SIG-M5 treated with dmso at 0.1 percent for 504 hours (cell line): ENCODE data around the gene KRT10.
"Not testable (repeated sequence)": the region's sequence is repeated elsewhere in the genome, so short reads cannot be mapped to it uniquely, and the experiment has no call there.

Source experiments
- DNase-seq: peaks from one replicate; lab custom pipeline; 2025; ENCODE audit not compliant: unreplicated experiment; lab: John Stamatoyannopoulos, UW

KRT10 gene

DNA sequence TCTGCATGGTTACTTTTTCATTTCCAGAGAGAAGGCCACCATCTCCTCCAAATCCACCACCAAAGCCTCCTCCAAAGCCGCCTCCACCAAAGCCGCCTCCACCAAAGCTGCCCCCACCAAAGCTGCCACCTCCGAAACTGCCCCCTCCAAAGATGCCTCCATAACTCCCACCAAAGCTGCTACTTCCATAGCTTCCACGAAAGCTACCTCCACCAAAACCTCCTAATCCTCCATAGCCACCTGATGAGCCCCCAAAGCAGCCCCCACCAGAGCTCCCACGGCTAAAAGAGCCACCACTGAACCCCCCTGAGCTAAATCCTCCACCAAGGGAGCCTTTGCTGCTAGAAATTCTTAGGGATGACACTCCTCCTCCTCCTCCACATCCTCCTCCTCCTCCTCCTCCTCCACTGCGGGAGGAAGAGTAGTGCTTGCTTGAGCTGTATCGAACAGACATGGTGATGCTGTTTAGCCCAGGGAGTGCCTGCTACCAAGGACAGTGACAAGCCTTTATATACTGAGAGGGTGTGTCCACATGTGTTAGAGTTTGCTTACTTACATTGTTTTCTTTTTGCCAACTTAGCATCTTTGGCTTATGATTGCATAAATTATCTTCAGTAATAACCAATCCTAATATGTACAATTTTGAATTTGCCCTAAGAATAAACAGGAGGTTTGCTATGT lies at the start of gene KRT10:
KRT10 (minus strand) TSS at position 483 of the 681 bp plus-strand sequence; CDS start at position 454, 29 bp downstream.
- DNase-seq, result no peak

DNA sequence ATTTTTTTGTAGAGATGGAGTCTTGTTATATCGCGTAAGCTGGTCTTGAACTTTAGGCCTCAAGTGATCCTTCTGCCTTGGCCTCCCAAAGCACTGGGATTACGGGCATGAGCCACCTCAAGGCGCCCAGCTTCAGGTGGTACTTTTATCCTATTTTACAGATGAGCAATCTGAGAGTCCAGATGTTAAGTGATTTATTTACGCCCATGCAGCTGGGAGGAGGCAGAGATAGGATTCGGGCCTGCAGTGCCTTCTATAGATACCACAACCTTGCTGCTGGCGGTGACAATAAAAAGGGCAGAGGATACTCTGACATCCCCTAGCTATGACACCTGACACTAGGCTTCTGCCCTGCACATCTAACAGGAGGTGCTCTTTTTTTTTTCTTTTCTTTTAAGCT lies 48.9 kb upstream of the KRT10 start:
- DNase-seq, result no peak

DNA sequence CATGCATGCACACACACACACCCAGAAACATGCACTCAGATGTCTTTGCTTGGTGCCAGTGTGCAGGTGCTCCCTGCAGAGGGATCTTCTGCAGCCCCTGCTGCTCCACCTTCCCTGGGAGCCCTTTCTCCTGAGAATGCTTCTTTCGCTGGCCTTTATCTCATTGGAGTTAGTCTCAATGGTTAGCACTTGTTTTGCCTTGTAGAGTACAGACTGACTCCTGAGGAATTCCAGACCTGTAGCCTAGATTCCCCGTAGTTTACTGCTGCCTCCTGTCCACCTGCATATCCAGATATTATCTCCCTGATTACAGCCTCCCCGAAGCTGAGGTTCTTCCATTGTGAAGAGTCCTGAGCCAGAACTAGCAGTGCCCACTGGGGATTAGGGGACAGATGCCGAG lies 47.7 kb upstream of the KRT10 start:
- no peak for DNase-seq

DNA sequence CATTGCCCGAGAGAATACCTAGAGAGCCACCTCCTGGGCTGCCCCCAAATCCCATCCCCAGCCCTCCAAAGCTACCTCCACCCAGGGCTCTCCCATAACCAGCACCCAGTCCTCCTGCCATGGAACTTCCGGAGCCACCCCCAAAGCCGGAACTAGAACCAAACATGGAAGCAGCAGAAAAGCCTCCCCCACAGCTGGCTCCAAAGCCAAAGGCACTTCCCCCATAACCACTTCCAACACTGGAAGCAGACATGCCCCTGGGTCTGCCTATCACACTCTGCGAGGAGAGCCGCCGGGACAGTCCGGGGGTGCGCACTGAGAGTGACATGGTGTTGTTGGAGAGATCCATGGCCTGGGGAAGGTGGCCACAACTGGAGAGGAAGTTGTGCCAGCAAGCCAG lies 44.4 kb upstream of the KRT10 start, which contains the start of gene KRT12:
KRT12 (minus strand) TSS at position 386 of the 400 bp plus-strand sequence; CDS start at position 349, 37 bp downstream.
- no peak for DNase-seq

DNA sequence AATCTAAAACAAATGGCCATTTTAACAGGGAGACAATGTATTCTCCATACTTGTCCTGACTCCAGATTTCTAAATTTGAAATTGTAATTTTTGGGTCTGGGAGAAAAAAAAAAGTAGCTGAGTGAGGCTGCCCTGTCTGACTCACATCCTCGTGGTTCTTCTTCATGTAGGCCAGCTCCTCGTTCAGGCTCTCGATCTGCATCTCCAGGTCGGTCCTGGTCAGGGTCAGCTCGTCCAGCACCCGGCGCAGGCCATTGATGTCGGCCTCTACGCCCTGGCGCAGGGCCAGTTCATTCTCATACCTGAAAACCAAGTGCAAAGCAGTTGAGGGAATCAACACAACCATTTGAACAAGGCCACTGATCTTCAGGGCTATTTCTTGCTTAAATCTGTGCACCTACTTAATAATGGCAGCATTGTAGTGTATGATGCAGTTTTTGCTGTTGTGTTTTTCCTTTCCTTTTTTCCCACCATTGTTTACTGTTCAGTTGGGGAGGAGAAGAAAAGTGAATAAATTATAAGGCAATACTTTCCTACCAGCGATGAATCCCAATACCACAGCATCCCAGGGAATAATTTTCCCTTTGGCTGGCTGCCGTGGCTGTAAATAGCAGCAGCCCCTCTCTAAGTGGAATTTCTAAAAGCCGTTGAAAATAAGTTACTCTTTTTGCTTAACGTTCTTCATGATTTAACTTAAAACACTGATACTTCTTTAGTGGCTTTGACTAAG lies 42.4 kb upstream of the KRT10 start:
- no peak for DNase-seq

DNA sequence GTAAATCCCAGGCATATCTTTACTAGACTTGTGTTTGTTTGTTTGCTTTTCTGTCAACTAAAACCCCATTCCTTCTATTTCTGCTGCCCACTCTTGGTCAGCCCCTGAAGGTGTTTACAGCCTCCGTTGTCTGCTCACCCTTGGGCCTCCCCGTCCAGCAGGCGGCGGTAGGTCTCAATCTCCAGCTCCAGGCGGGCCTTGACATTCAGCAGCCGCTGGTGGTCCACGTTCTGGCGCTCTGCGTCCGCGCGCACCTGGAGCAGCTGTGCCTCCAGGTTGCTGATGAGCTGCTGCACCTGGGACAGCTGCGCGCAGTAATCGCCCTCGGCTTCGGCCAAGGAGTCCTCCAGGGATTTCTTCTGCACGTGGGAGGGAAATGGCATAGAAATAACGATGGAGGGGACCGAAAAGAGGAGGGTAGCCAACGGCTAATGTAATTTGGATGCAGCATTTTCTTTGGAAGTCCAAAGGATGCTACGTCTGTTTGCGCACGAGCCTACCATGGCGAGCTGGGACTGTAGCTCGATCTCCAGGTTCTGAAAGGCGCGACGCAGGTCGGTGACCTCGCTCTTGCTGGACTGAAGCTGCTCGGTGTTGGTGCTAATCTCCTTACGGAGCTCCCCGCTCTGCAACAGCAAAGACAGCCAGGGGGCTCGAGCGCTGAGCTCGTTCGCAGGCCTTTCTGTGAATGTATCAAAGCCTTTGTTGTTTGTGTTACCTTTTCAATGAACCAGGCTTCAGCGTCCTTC lies 40.7 kb upstream of the KRT10 start:
- DNase-seq, result no peak

DNA sequence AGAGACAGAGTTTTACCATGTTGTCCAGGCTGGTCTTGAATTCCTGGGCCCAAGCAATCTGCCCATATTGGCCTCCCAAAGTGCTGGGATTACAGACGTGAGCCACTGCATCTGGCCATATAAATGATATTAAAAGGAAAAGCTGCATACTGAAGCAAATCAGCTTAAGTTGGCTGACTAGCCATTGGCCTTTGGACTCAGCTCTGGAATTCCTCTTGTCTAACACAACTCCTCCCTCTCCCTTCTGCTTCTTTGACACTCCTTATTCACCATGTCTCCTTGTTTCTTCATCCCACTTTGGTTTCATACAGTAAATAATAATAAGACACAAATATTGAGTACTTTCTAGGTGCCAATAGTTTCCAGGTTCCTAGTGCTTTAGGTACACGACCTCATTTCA lies 37.1 kb upstream of the KRT10 start:
- no peak for DNase-seq

DNA sequence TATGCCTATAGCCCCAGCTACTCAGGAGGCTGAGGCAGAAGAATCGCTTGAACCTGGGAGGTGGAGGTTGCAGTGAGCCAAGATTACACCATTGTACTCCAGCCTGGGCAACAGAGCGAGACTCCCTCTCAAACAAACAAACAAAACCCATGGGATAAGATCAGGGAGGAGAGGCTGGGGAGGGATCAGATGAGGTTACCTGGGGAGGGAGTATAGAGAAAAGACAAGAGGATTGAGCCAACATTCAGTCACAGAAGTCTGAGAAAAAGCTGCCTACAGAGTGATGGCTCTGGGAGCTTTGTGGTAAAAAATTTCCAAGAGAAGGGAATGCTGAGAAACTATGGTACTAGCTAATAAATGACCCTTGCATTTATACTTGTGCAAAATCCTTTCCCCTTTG lies 36.3 kb upstream of the KRT10 start:
- not testable (repeated sequence) for DNase-seq

DNA sequence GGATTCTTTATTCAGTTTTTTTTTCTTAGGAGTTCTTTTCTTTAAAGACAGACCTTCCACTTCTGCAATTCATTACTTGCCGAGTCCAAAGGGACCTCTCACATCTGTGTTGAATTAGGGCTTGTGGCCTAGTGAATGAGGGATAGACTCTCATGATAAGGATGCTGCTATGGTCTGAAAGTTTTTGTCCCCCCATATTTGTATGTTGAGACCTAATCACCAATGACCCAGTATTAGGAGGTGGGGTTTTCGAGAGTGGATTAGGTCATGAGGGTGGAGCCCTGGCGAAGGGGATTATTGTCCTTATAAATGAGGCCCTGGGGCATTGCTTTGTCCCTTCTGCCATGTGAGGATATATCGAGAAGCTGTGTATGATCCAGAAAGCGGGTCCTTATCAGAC lies 35.1 kb upstream of the KRT10 start:
- no peak for DNase-seq

DNA sequence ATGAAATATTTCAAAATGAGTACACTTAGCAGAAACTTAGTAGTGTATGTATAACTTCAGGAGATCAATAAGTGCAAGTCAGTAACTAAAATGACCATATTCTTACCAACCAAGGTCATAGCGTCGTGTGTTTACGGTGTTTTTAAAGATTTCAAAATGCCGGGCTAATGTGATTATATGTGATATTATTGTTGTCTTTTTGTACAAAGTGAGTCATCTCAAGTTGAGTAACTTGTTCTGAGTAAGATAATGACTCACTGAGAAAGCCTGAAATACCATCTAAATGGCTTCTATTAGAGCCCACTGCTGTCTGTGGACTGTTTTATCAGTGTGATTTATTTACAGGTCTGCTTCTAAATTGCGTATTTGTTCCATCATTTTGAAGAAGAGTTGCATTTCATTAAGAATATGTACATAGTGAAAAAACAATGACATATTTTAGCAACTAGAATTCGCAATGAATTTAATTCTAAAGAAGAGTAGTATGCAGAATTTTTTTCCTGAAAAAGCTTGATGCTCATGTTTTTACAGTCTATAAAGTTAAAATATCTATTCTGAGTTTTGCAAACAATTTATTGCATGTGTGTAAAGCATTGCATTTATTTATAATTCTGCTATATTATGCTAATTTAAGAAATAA lies 31.9 kb upstream of the KRT10 start:
- peak; percentile 41 for DNase-seq

DNA sequence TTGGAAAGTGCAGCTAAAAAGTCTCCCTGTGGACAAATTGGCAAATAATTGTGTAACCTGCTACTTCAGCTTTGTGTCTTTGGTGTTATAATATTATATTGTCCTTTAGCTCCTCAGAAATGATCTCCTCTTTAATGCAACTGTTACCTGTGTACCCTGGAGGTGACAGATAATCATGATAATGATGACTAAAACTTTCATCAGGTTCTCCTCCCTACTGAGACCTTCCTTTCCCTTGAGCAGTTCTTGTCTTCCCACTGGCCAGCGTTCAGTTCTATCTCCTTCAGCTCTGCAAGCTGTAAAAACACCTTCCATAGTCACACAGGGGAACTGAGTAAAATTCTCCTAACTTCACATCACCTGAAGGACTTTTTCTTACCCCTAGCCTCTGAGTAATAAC lies 29.9 kb upstream of the KRT10 start:
- DNase-seq, result no peak

DNA sequence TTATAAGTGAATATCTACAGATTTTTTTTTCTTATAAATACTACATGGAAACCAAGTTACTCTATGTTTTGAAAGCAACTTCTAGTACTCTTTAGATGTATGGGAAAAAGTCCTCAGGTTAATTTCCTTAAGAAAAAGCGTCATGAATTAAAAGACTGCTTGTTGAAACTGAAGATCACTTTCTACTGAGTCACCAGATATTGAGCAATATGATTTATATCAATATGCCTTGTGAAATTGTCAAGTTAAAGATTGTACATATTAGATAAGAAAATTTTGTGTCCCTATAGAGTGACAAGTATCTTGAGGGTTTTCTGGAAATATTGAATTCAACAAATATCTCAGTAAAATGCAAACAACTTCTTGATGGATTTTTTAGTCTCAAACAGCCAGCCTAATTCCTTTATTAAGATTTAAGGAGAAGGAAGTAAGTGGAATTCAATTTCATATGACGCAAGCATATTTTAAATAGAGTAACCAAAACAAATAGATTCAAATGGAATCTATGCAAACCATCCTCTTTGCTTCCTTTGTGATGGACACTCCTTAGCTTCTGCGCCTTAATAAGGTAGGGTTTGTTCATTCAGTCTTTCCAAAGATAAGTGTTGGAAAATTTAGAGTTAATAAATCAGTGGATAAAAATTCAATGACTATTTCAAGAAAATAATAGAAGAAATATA lies 28.0 kb upstream of the KRT10 start:
- peak; percentile 35 for DNase-seq

DNA sequence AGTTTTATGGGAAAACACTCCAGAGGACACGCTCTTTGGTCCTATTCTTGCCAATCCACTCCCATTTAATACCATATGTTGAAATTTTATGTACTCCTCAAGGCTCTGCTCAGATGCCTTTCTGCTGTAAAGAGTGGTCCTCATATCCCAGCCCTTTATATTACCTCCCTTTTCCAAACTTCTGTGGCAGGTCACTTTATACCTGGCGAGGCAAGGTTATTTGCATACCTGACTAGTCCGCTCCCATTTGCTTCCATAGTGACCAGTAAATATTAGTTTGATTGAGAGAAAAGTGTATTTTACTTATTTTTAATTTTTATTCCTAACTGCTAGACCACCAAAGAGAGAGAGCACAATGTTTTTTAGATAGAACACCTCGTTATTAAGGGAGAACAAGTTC lies 27.3 kb upstream of the KRT10 start:
- DNase-seq, result no peak

DNA sequence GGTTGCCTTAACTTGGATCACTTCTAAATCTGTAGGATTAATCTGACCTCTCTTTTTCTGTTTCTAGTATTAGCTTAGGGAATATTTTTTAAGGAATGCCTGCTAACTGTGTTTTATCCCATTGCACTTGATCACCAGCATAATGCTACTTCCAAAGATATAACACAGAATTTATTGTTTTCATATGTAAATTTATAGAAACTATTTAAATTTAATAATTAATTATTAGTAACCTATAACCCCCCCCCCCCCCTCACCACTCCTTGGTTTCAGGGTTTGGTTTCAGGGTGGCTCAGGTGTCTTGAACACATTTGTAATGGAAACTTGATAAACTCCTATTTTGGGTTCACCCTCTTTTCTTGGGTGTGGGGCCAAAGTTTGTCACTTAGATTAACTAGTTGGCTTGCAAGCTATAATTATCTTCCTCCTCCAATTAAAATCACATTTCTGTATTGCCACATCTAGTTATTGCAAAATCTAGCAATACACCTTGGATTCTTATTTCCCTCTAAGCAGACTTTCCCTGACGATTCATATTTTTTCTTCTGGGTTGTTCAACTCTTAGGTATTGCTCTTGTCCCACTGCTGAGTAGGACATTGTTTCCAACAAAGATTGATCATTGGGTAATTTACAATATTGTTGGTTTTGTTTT lies 26.3 kb upstream of the KRT10 start:
- no peak for DNase-seq

DNA sequence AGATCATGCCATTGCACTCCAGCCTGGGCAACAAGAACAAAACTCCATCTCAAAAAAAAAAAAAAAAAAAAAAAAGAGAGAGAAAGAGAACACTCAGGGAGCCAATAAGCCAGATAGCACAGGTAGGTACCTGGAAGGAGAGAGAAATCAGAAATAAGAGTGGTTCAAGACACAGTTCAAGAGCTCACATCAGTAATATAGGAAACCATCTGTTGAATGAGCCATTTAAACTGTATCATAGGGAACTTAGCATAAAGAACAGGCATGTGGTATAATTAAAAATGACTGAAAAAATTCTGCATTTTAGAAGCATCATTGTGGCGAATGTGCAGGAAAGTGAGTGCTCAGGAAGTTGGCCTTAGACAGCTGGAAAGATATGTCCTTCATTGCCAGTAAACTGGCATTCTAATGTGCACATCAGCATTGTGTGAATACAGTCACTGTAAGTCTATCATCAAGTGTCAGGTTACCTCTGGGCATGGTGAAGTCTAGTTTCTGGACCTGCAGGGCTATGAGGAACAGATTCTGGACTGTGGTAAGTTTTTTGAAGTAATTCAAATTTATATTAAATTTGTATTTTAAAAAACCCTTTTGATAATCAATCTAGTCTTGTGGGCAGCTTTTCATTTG lies 24.2 kb upstream of the KRT10 start:
- no peak for DNase-seq

DNA sequence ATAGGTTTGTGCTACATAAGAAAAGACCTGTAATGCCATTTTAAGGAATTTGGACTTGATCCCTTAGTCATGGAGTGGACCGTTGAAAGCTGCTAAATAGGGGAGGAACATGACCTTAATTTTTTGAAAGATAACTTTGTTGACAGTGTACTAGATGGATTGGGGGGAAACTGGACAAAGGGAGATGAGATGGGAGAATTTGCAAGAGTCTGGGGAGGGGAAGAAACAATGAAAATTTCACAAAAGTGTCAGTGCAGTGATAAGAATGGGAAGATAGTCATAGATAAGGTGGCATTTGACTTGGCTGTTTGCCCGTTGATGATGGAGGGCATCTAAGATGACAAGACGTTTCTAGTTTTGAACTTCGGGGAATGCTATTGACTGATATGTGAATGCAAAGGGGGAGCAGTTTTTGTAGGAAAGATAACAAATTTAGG lies 22.3 kb upstream of the KRT10 start:
- DNase-seq, result no peak

DNA sequence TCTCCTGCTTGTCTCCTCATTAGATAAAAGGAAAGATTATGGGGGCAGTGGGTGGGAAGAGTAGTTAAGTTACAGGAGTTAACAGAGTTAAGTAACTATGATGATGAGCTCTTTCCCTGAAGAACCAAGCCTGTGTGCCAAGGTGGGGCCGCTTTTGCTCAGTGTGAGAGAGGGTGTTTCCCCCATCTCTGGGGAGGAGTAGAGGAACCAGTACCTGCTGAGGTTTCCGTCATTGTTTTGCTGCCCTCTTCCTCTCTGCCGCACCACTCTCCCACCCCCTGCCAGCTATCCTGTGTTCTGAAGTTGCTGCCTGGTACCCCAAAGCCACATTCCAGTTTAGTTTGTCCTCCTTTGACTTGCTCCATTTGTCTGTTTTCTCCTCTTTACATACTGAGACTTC lies 20.8 kb upstream of the KRT10 start:
- DNase-seq, result no peak

DNA sequence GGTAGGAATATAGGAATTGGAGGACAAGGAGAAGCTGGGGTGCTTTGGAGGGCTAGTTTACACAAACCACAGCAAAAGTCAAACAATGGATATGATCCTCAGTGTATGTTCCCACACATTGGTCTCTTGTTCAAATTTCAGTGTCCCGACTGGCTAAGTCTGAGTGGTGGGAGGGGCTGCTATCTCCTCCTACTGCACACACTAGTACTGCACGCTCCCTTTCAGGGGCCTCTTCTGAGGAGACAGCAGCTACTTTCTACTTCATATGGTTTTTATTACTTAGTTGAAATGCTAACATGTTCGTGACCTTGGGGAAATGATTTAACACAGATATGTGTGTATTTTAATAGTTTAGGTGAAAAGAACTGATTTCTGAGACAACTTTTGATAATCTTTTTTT lies 18.8 kb upstream of the KRT10 start:
- no peak for DNase-seq

DNA sequence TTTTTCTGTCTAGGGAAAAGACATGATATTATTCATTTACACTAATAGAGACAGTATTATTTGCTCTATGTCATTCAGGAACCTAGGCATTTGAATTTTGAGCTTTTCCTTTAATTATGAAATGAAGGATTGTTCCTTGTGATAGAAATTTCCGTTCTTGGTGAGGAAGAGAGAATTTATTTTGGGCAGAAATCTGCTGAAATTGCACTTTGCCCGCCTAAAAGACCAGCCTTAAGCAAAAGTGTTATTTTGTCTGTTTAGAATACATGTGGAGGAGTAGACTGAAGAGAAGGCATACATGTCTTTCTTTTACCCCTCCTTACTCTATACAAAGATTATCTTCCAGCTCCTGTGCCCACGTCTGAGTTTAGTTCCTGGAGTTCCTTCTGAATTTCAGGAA lies 16.8 kb upstream of the KRT10 start:
- DNase-seq, result no peak

DNA sequence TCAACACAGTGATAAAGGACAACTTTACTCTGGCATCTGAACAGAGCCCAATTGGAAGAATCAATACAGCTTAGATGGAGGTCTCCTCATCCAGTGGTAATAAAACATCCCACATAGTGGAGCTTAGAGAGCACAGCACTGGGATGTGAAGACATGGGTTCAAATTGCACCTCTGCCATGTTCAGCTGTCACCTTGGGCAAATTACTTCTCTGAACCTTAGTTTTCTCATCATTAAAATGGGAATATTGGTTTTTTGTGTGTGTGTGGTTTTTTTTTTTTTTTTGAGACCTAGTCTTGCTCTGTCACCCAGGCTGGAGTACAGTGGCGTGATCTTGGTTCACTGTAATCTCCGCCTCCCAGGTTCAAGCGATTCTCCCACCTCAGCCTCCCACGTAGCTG lies 13.6 kb upstream of the KRT10 start:
- DNase-seq, result no peak
